Kidney (tissue), 14 donors: ENCODE data around the gene AGR3. TPM values are rescaled to one million over a fixed set of nuclear protein-coding genes. Genes with fewer than 3 reads are reported as not detected.

Source experiments
- DNase-seq, 5 donors: peaks; one replicate each; pipeline ENCODE4 v3.0.0-alpha.2; 2013 to 2020
- FAIRE-seq: peaks from 2 replicates; lab custom pipeline; 2012; peaks lifted over from hg19 to GRCh38; lab: Jason Lieb, UNC
- H3K27ac ChIP-seq, 2 donors: one replicate each; pipeline ENCODE4 v1.7.0; 2013; ENCODE audit warnings: low read depth in 2 of 2, low read length in 2 of 2, inconsistent platforms in 1 of 2
- H3K27me3 ChIP-seq: one replicate; pipeline ENCODE4 v1.7.1; 2013; ENCODE audit warnings: low read length, inconsistent platforms; ENCODE audit not compliant: control insufficient read depth, insufficient read depth
- H3K36me3 ChIP-seq, 3 donors: one replicate each; pipeline versions ENCODE4 v1.7.0 to v1.7.1; 2013; ENCODE audit warnings: low read length in 3 of 3, control low read depth in 1 of 3, inconsistent platforms in 1 of 3; ENCODE audit not compliant: insufficient read depth in 3 of 3, control insufficient read depth in 2 of 3
- H3K4me1 ChIP-seq, 3 donors: one replicate each; pipeline versions ENCODE4 v1.7.0 to v1.7.1; 2013; ENCODE audit warnings: low read length in 3 of 3, inconsistent platforms in 1 of 3, low read depth in 1 of 3; ENCODE audit not compliant: control insufficient read depth in 2 of 3, insufficient read depth in 2 of 3
- H3K4me3 ChIP-seq, 3 donors: one replicate each; pipeline versions ENCODE4 v1.7.0 to v1.8.1; 2013; ENCODE audit warnings: low read length in 3 of 3, control low read depth in 1 of 3, inconsistent platforms in 1 of 3
- H3K9ac ChIP-seq, 3 donors: one replicate each; pipeline versions ENCODE4 v1.7.0 to v1.7.1; 2013; ENCODE audit warnings: low read length in 3 of 3, control low read depth in 1 of 3, inconsistent platforms in 1 of 3
- H3K9me3 ChIP-seq, 3 donors: one replicate each; pipeline versions ENCODE4 v1.7.0 to v1.7.1; 2013; ENCODE audit warnings: low read length in 3 of 3, control low read depth in 1 of 3, inconsistent platforms in 1 of 3; ENCODE audit not compliant: control insufficient read depth in 2 of 3, insufficient read depth in 1 of 3
- intact Hi-C: fragments of 100-400 bp; cut with DNase I; formaldehyde crosslinking; loops from one replicate; pipeline ENCODE4 v1.11.1; 2022
- polyA plus RNA-seq: library from polyadenylated mRNA; stranded (reverse); fragments of 350-450 nt; fragmentation: Illumina TruSeq; extraction: RNeasy Lipid Tissue Mini Kit (QIAGEN cat#74804); gene quantifications from one replicate; pipeline ENCODE4 v1.2.3, GENCODE V29; 2014; ENCODE audit warnings: low read depth, low replicate concordance; ENCODE audit not compliant: insufficient read depth
- total RNA-seq: library from RNA; stranded (reverse); fragmentation: NEBNext Ultra II Directional; extraction: Animal tissue kit (Norgen Biotek cat#: 25700); gene quantifications from one replicate; pipeline ENCODE4 v1.2.1, GENCODE V29; 2021
- TF ChIP-seq, protein P1 (sequence below): IDR thresholded peaks from 3 replicates; pipeline ENCODE4 v1.5.1; 2012; ENCODE audit warnings: mild to moderate bottlenecking, moderate library complexity, borderline replicate concordance; ENCODE audit not compliant: insufficient read depth; ENCODE audit errors: extremely low read depth
- donor health status: control.
- donor health status: control.
- donor health status: control.
- donor health status: control.
- donor health status: control.
- donor health status: DM: yes; HTN: yes; CAD: no.
- donor health status: Normal renal cell carcinoma (clear cell type).

Gene AGR3
- total and polyA plus RNA-seq, 2 donors from 2014 or later = 1.7 to 20.3 TPM

DNA sequence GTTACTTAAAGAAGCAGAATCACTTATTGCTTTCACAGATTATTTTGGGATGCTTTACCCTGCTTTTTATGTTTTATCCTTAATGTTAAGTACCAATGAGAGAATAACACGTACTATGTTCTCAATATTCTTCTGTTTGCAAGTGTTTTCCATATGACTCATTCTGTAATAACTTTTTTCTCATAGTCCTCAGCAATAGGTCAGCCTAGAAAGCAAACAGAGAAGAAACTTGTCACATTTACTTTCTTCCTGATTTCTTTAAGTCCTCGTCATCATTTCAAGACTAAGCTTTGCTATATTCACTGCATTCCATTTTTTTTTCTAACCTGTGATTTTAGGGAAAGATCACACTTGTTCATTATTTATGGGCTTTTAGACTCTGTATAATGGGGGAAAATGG lies 70.2 kb downstream of the AGR3 start:
- intact Hi-C loops = no loop called here
- no peak for FAIRE-seq
- H3K27ac ChIP-seq = no peak overlapping the region
- no peak for DNase-seq
- H3K27me3 ChIP-seq = no peaks in the 10 kb centered on the region
- H3K4me1 ChIP-seq = no peaks in the 10 kb centered on the region
- H3K36me3 ChIP-seq = no peaks in the 10 kb centered on the region
- no peak overlapping the region for H3K9ac ChIP-seq
- TF ChIP-seq, protein P1, sequence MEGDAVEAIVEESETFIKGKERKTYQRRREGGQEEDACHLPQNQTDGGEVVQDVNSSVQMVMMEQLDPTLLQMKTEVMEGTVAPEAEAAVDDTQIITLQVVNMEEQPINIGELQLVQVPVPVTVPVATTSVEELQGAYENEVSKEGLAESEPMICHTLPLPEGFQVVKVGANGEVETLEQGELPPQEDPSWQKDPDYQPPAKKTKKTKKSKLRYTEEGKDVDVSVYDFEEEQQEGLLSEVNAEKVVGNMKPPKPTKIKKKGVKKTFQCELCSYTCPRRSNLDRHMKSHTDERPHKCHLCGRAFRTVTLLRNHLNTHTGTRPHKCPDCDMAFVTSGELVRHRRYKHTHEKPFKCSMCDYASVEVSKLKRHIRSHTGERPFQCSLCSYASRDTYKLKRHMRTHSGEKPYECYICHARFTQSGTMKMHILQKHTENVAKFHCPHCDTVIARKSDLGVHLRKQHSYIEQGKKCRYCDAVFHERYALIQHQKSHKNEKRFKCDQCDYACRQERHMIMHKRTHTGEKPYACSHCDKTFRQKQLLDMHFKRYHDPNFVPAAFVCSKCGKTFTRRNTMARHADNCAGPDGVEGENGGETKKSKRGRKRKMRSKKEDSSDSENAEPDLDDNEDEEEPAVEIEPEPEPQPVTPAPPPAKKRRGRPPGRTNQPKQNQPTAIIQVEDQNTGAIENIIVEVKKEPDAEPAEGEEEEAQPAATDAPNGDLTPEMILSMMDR = no peak
- no peaks in the 10 kb centered on the region for H3K9me3 ChIP-seq
- H3K4me3 ChIP-seq = no peak overlapping the region

DNA sequence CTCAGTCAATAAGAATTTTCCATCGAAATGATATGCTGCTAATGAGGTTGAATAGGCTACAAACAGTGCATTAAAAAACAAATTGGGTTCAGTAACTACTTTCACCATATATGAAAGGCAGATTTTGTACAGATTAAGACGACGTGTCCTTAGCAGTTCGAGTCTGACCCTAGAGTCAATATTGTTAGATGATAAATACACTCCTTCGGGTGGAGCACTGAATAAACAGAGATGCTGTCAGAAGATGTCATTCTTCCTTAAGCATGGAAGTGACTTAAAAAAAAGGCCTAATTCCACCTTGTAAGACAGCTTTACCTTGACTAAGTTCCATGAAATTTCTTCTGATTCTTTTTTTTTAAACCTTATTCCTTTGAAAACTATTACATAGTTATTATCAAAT lies 71.2 kb downstream of the AGR3 start:
- Histone ChIP-seq H3K9me3 (no peaks in the 10 kb centered on the region), H3K27me3 (no peaks in the 10 kb centered on the region), H3K36me3 (no peaks in the 10 kb centered on the region), H3K4me3 (no peak overlapping the region), H3K9ac (no peak overlapping the region), H3K27ac (no peak overlapping the region), H3K4me1 (no peaks in the 10 kb centered on the region)
- TF ChIP-seq, protein P1 = no peak
- intact Hi-C loops = no loop called here
- DNase-seq (no peak), FAIRE-seq (no peak)

DNA sequence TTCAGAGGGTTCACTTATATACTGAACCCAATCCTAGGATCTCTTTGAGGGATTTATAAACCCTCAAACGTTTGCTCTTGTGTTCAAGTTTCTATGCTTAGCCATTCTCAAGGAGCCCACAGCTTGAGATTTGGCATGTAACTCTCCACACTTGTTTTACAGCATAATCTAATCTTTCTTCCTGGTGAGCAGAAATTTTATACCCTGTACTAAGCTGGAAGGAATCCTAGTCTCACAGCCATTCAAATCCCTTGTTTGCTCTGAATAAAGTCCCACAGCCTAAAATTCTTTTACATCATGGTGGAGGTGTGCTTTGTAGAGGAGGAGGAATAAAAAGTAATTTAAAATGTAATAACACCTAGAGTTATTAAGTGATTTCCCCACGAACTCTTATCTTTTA lies 71.7 kb downstream of the AGR3 start:
- Histone ChIP-seq H3K27ac (no peak overlapping the region), H3K4me1 (no peaks in the 10 kb centered on the region), H3K9ac (no peak overlapping the region), H3K9me3 (no peaks in the 10 kb centered on the region), H3K27me3 (no peaks in the 10 kb centered on the region), H3K4me3 (no peak overlapping the region), H3K36me3 (no peaks in the 10 kb centered on the region)
- intact Hi-C loops = no loop called here
- DNase-seq (no peak), FAIRE-seq (no peak)
- TF ChIP-seq, protein P1 = no peak

Other genes with a start within 250 kb of the AGR3 start
- 21.9 TPM for gene ANKMY2, start 236.2 kb downstream of the AGR3 start, total RNA-seq
- 19.3 TPM for gene ANKMY2, start 236.2 kb downstream of the AGR3 start, polyA plus RNA-seq
- gene BZW2, start 235.8 kb downstream of the AGR3 start, total RNA-seq = 49.1 TPM
- gene BZW2, start 235.8 kb downstream of the AGR3 start, polyA plus RNA-seq = 24.8 TPM
- gene TSPAN13, start 128.2 kb downstream of the AGR3 start, total RNA-seq = 23.8 TPM
- gene TSPAN13, start 128.2 kb downstream of the AGR3 start, polyA plus RNA-seq = 10.2 TPM
- 164 TPM for gene AGR2, start 77.0 kb downstream of the AGR3 start, total RNA-seq
- 15.1 TPM for gene AGR2, start 77.0 kb downstream of the AGR3 start, polyA plus RNA-seq